ENCODE data around the gene MOB3A. TPM values are rescaled to one million over a fixed set of nuclear protein-coding genes. Genes with fewer than 3 reads are reported as not detected.
A peak's percentile ranks its signal among the peaks of the same experiment; 100 is the strongest.

MOB3A gene
- total RNA-seq, 1 donor from 2014 or later = 15.8 TPM

- FAIRE-seq = no peak
- no peak for TF ChIP-seq CTCF (IDR thresholded peaks at IDR 0.05; ENCODE audit: insufficient read depth, low read length, severe bottlenecking)
Measured at GRCh38 chr19:2057484-2058469, 38.3 kb downstream of the MOB3A start.

GRCh38 chr19:2056837-2057192 lies 39.3 kb downstream of the MOB3A start:
- TF ChIP-seq CTCF (IDR thresholded peaks at IDR 0.05; ENCODE audit: insufficient read depth, low read length, severe bottlenecking) = no peak
- H3K36me3 ChIP-seq (ENCODE audit: control insufficient read depth, insufficient read depth, low read length) = no peaks in the 10 kb centered on the region
- no peak overlapping the region for H3K4me3 ChIP-seq (ENCODE audit: low read depth, low read length)
- DNase-seq (ENCODE audit: low read depth) (no peak), FAIRE-seq (no peak)
- H3K27me3 ChIP-seq (ENCODE audit: control insufficient read depth, insufficient read depth, low read length) = no peaks in the 10 kb centered on the region

More at GRCh38 chr19:2057484-2058469, 38.3 kb downstream of the MOB3A start:
- H3K4me3 ChIP-seq (ENCODE audit: low read depth, low read length) = no peak overlapping the region
- no peak for DNase-seq (ENCODE audit: low read depth)
- no peaks in the 10 kb centered on the region for H3K36me3 ChIP-seq (ENCODE audit: control insufficient read depth, insufficient read depth, low read length)
- no peaks in the 10 kb centered on the region for H3K27me3 ChIP-seq (ENCODE audit: control insufficient read depth, insufficient read depth, low read length)

GRCh38 chr19:2055931-2056836 lies 39.9 kb downstream of the MOB3A start:
- DNase-seq (ENCODE audit: low read depth) (peak; percentile 40), FAIRE-seq (no peak)
- H3K4me3 ChIP-seq (ENCODE audit: low read depth, low read length) = peak overlapping the region; percentile 24

GRCh38 chr19:2054763-2055162 lies 41.4 kb downstream of the MOB3A start:
- TF ChIP-seq CTCF (IDR thresholded peaks at IDR 0.05; ENCODE audit: insufficient read depth, low read length, severe bottlenecking) = no peak
- DNase-seq (ENCODE audit: low read depth) = no peak
- H3K27me3 ChIP-seq (ENCODE audit: control insufficient read depth, insufficient read depth, low read length) = no peaks in the 10 kb centered on the region
- no peak for FAIRE-seq
- H3K4me3 ChIP-seq (ENCODE audit: low read depth, low read length) = no peak overlapping the region
- H3K36me3 ChIP-seq (ENCODE audit: control insufficient read depth, insufficient read depth, low read length) = peaks cover 6% of the 10 kb centered on the region

More at GRCh38 chr19:2055931-2056836, 39.9 kb downstream of the MOB3A start:
- H3K36me3 ChIP-seq (ENCODE audit: control insufficient read depth, insufficient read depth, low read length) = no peaks in the 10 kb centered on the region
- H3K27me3 ChIP-seq (ENCODE audit: control insufficient read depth, insufficient read depth, low read length) = no peaks in the 10 kb centered on the region
- no peak for TF ChIP-seq CTCF (IDR thresholded peaks at IDR 0.05; ENCODE audit: insufficient read depth, low read length, severe bottlenecking)

- DNase-seq (ENCODE audit: low read depth) (no peak), FAIRE-seq (no peak)
- no peak for TF ChIP-seq CTCF (IDR thresholded peaks at IDR 0.05; ENCODE audit: insufficient read depth, low read length, severe bottlenecking)
- Histone ChIP-seq H3K36me3 (ENCODE audit: control insufficient read depth, insufficient read depth, low read length) (peaks cover 16% of the 10 kb centered on the region), H3K27me3 (ENCODE audit: control insufficient read depth, insufficient read depth, low read length) (no peaks in the 10 kb centered on the region), H3K4me3 (ENCODE audit: low read depth, low read length) (no peak overlapping the region)
Measured at GRCh38 chr19:2053601-2054389, 42.3 kb downstream of the MOB3A start.

Data from bronchial epithelial cell (primary cell).